Inflammatory macrophage (primary cell): ENCODE measurements around the gene THPO.

Experiments
- DNase-seq, 2 donors: peaks; one replicate each; pipeline ENCODE4 v3.0.0-alpha.2; 2020 to 2022
- total RNA-seq, 18 experiments: gene quantifications; one replicate each; lab custom pipeline; 2026; ENCODE audit warnings: mixed read lengths in 6 of 18, inconsistent platforms in 2 of 18; lab: John Stamatoyannopoulos, UW

Gene THPO
- total RNA-seq: 0 to 0.41 (median 0.02) reads per million in 18 experiments

DNA sequence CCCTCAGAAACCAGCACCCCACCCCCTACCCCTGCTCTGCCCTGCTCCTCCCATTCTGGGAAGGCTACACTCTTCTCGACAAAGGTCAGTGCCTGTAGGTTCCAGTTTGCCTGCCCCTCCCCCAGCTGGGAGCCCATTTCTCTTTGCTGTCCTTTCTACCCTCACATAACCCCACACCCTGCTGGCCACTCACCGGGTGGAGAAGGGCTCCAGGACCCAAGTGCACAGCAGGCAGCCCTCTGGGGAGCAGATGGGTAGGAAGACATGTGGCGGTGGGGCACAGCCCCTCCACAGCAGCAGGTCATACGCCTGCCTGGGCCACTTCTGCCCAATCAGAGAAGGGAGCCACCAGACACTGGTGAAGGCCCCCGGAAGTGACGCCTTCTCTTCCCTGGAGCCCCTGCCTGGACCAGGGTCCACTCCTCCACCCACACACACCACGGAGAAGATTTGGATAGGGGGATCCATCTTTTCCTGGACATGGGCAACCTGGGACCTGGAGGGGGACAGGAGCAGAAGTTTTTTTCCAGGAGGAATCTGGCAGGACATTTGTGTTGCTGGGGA lies at the start of gene THPO:
THPO (minus strand) TSS at position 326 of the 564 bp plus-strand sequence. CDS start 1,948 bp downstream, outside the sequence.
- DNase-seq: no peak

DNA sequence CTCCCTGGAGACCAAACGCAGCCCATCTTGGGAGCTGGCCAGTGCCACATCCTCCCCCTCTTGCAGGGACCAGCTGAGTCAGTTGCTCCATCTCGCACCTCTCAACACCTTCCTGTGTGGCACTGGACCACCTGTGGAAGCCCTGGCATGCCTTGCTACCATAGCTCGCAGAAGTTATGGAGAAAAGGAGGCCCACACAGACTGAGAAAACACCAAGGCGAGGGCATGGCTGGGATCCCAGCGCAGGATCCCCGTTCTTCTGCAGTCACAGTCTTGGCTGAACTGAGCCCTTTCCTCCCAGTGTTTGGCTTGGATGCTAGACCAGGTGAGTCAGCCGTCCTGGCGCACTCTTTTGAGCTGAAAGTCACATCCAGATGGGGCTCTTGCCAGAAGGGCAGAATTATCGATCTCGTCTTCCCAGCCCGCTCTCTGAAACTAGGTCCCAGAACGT lies 48.7 kb upstream of the THPO start:
- DNase-seq: no peak

DNA sequence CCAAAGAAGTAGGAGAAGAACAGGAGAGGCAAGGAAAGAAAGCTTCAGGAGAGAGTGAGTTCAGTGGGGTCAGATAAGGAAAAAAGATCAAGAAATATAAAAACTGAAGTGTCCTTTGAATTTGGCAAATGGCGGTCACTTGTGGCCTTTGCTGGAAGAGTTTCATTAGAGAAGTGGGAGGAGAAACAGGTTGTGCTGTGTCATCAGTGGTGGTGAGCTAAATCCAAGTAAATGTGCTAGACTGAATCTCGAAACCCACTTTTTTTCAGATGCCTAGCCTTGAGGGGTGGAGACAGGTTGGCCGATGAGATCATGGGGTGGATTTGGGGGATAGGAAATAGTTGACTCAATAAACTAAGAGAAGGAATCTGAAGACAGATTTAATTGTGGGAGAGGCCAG lies 45.6 kb upstream of the THPO start:
- DNase-seq: peak; percentile 30 to 42

DNA sequence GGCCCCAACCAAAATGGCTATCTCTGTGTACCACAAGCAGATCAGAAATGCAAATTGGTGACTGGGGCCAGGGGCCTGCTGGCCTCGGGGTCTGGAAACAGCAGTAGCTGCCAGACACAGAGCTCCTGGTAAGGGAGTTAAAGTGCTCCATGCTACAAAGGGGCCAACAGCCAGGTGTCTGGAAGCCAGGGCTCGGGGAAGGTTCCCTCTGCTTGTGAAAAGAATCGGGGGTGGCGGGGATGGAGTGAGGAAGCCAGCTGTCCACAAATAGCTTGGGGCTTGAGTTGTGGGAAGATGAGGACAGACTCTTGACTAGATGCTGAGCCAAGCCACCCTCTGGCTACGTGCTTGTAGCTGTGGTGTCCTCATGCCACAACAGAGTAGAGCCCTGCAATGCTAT lies 41.2 kb upstream of the THPO start:
- DNase-seq: no peak

DNA sequence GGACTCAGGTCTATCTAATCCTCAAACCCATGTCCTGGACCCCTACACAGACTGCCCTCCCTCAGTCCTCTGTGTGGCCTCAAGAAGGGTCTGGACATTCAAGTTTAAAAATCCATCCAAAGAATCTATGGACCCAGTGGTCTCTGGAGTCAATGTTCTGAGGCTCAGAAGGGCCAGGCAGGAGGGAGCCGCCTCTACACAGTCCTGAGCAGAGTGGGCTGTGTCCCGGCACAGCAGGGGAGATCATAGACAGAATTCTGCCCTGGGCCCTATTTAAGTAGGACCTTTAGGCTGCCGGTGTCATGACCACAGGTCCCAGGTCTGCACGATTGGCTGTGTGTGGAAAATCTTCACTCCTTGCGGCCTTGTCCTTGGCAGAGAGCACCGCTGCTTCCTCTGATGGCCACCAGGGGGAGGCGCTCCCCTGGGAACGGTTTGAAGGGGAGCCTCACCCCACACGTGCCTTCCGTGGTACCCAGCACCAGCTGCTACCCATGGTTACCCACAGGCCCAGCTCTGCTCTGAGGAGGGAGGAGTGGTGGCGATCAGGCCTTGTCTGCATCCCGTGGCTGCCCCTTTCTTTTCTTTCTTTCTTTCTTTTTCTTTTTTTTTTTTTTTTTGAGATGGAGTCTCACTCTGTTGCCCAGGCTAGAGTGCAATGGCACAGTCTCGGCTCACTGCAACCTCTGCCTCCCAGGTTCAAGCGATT lies 39.8 kb upstream of the THPO start:
- DNase-seq: peak; percentile 71 to 75

DNA sequence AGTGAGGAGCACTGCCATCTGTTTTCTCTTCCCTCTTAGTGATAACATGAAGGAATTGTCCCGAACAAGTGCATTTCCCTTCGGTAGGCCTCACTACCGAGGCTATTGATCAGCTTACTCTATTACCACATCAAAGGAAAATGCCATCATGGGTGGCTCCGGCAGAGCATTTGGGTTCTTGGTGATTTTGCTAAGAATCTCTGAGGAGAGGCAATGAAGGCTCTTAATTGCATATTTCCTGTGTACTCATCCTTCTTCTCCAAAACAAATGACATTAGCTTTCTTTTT lies 37.1 kb upstream of the THPO start:
- DNase-seq: no peak

DNA sequence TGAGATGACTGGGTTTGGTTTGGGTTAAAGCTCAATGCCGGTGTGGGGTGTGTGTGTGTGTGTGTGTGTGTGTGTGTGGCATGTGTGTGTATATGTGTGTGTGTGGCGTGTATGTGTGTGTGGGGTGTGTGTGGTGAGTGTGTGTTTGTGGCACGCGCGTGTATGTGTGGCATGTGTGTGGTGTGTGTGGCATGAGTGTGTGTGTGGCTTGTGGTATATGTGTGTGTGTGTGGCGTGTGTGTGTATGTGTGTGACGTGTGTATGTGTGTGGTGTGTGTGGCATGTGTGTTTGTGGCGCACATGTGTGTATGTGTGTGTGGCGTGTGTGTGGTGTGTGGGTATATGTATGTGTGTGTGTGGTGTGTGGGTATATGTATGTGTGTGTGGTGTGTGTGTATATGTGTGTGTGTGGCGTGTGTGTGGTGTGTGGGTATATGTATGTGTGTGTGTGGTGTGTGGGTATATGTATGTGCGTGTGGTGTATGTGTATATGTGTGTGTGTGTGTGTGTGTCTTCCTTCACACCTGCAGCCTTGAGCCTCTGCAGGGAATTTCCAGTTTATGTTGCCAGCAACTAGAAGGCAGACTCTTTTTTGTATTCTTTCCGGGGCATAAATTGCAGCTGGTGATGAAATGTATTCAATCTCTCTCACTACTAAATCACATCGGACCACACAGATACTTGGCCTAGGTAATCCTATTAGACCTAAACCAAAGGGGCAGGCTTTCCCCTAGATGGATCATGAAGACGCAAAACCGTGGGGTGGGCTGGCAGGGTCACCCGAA lies 36.6 kb upstream of the THPO start:
- DNase-seq: no peak

DNA sequence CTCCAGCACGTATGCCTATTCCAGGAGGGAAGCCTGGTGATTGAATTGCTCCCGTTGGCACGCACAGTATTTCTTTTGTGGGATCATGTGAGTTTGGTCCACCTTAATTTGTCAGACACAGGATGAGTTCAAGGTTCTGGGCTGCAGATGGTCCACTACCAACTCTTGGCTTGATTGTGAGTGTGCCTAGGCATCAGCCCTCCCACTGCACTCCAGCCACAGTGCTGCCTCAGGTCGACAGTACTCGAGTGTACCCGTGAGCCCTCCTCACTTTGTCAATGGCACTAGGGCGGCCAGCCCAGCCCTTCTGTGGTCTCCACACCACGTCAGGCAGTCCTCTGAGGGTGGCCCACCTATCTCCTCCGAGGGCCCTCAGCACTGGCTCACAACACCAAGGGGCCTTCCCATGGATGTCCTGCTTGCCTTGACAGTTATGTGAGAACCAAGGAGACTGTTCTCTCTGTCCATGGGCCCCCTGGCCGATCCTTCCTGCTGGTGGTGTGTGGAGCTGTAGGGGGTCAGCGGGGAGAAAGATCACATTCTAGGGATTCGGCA lies 32.0 kb upstream of the THPO start:
- no peak for DNase-seq

DNA sequence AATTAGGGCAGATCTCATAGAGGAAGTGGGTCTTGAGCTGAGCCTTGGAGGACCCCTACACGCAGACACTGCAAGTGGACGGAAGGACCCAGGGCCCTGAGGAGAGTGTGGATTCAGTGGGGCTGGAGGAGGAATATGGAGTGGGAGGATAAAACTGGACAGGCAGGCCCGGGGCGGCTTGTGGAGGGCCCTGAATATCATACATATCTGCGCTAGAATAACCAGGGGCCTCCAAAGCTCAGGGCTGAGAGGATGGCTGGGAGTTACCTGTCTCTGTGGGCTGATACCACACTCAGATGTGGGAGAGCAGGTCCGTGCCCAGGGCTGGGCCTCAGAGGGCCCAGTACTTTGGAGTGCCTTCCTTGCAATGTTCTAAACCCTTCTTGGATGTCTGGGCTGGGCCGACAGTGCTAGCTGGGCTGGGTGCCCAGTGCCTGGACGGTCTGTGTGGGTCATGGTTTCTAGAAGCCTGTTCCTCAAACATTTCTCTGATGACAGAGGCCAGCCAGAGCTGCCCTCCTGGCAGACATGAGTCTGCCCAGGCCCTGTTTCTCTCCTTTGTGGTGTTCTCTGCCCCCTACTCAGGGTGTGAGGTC lies 31.4 kb upstream of the THPO start:
- DNase-seq: peak in 1 of 2 donors; percentile 37

DNA sequence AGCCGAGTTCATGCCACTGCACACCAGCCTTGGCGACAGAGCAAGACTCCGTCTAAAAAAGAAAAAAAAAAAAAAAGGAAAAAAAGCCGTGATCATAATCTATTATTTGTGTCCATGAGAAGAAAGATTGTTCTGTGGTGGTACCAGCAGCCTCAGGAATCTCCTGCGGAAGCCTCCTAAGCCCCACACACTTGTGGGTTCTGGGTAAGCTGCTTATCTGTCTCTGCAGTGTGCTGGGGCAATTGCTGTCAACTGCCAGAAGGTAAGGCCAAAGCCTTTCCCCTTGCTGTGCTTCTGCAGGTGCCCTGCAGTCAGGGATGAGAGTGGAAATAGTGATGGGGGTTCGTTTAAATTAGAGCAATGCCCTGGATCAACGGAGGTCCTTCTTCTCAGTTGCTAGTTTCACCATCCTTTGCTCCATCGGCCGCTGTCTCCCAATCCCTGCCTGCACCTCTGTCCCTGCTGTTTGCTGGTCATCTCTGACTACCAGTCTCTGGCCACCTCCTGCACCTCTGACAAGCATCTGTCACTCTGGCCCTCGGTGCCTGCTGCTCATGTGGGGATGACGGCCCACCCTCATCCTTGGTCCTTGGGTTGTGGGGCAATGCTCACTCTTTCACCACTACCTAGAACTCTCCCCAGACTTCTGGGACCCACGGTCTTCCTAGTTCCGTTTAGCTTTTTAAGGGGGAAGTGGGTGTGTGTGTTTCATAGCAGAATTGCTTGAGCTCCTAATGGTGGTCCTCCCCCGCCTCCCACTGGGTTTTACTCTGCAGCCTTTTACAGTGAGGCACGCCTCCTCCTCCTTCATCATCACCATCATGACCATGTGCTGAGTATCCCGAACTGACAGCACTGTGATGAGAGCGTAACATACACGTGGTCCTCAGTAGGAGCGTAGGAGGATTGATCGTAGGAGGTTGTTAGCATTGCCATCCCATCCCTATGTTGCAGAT lies 27.3 kb upstream of the THPO start:
- DNase-seq: peak; percentile 63 to 85

DNA sequence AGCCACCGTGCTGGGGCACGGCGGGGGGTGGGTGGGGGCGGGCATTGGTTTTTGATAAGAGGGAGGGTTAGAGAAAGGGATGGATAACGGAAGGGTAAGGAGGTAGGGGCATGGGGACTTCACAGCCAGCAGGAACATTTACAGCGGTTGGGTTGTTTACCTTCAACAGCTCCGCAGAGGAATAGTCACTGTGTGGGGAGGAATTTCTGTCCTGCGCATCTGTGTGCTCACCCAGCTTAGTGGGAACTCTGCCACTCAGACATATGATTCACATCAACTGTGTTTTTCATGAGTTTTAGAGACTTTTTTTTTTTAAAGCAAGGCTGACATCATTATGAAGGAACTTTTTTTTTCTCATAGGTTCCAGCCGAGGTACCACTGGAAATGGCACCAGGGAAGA lies 21.4 kb upstream of the THPO start:
- no peak for DNase-seq

DNA sequence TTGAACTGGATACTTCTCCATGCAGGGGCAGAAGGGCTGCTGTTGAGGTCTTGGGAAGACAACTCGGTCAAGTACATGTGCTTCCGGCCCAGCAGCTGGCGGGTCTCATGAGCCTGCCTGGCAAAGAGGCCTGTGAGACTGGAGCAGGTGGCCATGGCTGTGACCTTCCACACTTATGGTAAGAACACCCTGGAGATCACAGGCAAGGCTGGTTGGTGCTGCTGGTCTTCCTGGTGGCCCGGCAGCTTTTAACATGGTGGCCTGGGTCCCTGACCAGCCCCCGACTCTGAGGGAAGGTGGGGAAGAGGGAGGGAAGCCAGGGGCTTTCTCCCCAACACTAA lies 17.3 kb upstream of the THPO start:
- no peak for DNase-seq

DNA sequence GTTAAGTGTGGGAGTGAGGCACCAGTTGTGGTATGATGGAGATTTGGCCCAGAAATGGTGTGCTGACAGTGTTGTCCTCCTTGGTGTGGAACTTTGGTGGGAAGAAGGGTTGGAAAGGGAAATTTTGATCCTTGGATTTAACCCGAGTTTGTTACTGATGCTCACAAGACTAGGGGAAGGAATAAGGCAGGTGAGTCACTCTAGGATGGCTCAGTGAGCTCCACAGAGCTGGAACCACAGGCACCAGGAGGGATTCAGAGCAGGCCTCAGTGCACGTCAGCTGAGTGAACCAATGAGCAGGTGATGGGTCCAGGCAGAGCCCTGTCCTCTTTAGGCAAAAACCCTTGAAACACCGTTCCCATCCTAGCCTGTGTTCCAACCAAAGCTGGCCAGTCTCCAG lies 13.3 kb upstream of the THPO start:
- no peak for DNase-seq

DNA sequence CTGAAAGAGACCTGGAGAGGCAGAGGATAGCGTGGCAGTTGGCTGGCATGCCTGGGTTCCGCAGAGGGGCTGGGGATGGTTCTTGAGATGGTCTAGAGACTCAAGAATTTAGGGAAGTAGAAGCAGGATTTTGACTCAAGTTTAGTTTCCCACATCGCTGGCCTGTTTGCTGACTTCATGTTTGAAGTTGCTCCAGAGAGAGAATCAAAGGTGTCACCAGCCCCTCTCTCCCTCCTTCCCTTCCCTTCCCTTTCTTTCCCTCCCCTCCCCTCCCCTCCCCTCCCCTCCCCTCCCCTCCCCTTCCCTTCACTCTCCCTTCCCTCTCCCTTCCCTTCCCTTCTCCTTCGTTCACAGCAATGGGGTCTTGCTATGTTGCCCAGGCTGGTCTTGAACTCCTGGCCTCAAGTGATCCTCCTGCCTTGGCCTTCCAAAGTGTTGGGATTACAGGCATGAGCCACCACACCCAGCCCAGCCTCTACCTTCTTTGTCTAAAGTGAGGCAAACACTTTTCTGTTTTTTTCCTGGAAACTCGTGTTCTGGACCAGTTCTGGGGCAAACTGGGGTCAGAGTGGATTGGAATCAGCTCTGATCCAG lies 12.0 kb upstream of the THPO start:
- no peak for DNase-seq

DNA sequence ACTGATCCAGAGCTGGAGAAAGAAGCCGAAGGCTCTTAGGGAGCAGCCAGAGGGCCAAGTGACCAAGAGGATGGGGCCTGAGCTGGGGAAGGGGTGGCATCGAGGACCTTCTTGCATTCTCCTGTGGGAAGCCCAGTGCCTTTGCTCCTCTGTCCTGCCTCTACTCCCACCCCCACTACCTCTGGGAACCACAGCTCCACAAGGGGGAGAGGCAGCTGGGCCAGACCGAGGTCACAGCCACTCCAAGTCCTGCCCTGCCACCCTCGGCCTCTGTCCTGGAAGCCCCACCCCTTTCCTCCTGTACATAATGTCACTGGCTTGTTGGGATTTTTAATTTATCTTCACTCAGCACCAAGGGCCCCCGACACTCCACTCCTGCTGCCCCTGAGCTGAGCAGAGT lies 11.4 kb upstream of the THPO start:
- DNase-seq: no peak

DNA sequence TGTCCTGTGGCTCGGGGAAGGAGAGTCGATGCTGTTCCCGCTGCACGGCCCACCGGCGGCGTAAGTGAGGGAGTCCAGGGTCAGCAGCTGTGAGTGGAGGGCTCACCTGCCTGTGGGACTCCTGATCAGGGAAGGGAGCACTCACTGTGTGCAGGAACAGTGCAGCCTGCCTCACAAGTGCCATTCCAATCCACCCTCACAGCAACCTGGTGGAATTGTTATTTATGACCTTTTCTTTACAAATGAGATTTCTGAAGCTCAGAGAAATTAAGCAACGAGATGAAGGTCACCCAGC lies 10.9 kb upstream of the THPO start:
- no peak for DNase-seq

DNA sequence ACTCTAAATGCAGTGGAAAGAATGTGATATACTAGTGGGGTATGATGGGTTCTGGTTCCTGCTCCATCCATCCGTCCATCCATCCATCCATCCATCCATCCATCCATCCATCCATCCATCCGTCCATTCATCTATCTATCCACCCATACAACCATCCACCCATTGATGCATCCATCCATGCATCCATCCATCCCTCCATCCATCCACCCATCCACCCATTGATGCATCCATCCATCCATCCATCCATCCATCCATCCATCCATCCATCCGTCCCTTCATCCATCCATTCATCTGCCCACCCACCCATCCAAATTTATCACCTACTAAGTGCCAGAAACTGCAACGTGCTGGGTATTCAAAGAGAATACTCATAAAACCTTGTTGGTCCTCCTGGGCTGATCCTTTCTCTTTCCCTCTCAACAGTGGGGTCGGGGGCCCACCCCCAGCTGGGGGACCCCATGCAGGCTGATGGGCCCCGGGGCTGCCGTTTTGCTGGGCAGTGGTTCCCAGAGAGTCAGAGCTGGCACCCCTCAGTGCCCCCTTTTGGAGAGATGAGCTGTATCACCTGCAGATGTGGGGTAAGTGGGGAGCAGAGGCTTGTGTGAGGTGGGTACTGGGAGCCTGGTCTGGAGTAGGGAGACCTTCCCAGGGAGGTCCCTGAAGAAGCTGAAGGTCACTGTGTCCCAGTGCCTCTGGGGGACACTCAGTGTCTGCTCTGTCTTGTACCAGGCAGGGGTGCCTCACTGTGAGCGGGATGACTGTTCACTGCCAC lies 10.3 kb upstream of the THPO start:
- no peak for DNase-seq

DNA sequence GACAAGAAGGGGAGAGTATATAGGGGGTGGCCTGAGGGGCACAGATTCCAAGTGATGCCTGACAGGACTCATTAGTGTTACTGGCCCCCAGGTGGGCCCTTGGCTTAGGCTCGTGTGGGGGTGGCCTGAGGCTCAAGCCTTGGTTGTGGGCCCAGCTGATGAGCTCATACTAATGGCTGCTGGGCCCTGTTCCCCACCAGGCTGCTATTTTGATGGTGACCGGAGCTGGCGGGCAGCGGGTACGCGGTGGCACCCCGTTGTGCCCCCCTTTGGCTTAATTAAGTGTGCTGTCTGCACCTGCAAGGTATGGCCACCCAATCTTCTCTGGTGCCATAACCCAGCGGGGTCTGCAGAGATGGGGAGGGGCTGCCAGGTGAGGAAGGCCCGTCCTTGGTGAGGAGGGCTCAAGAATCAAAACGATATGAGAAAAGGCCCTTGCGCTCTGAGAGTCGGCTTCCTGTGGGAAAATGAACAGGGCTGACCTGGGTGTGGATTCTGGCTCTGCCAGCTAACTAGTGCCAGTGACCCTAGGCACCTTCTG lies 9.2 kb upstream of the THPO start:
- DNase-seq: no peak

DNA sequence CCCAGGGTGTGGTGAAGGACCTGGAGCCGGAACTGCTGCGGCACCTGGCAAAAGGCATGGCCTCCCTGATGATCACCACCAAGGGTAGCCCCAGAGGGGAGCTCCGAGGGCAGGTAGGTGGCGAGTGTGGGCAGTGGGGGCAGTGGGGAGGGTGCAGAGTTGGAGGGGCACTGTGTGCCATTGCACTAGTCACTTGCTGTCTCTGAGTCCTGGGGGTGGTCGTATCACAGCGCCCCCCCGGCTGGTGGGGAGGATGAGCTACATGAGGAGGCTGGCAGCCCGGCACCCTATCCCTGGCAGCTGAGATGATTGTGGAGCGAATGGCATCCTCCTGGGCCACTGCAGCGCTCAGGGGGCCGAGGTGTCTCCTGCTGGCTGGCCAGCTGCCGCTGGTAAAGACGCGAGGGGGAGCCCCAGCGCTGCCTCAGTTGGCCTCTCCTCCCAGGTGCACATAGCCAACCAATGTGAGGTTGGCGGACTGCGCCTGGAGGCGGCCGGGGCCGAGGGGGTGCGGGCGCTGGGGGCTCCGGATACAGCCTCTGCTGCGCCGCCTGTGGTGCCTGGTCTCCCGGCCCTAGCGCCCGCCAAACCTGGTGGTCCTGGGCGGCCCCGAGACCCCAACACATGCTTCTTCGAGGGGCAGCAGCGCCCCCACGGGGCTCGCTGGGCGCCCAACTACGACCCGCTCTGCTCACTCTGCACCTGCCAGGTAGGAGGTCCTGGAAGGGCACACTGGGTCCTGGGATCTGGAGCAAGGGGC lies 8.2 kb upstream of the THPO start:
- no peak for DNase-seq

DNA sequence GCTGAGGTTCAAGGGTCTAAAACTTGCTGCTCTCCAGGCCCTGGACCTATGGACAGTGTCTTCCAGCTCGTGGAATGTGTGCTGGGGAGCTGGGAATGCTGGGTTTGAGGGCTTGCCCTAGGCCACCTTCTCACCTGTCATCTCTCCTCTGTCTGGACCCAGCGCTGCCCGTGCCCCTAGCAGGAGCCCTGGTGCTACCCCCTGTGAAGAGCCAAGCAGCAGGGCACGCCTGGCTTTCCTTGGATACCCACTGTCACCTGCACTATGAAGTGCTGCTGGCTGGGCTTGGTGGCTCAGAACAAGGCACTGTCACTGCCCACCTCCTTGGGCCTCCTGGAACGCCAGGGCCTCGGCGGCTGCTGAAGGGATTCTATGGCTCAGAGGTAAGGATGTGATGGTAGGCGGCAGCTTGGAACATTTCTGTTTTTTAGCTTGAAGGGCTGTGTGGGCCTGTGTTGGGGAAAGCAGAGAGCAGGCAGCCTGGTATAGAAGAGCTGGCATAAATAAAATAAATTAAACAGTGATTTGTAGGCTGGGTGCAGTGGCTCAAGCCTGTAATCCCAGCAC lies 6.9 kb upstream of the THPO start:
- DNase-seq: no peak
